CD1c-positive myeloid dendritic cell (primary cell): ENCODE results near the gene SORCS2.

ENCODE experiments used
- DNase-seq: peaks from one replicate; pipeline ENCODE4 v3.0.0-alpha.2; 2016; ENCODE audit errors: extremely low spot score

Gene SORCS2

GRCh38 chr4:7661846-7662506, 469.6 kb downstream of the SORCS2 start:
- DNase-seq: no peak

DNA sequence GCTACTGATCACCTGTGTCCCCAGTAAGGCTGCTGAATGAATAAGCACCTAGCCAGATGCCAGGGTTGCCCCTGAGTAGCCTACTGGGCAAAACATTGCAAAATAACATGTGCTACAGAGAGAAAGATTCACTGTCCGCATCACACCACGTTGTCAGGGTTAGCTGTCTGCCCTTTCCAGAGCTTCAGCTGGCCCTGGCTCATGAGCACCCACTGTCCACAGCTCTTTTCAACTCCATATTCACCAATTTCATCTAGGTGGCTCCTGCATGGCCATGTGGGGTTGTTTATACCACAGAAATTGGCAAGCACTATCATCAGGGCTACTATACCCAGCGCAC, 470.1 kb downstream of the SORCS2 start:
- no peak for DNase-seq

DNA sequence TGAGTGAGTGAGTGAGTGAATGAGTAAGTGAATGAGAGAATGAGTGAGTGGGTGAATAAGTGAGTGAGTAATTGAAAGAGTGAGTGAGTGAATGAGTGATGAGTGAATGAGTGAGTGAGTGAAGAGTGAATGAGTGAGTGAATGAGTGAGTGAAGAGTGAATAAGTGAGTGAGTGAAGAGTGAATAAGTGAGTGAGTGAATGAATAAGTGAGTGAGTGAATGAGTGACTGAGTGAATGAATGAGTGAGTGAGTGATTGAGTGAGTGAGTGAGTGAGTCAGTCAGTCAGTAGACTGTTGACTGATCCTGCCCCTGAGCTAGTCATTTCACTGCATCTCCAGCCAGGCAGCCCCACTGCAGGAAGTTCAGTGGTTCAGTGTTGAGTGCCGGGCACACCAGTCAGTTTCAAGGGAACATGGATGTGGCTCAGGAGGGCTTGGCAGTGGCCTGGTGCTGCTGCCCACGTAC, 470.8 kb downstream of the SORCS2 start:
- DNase-seq: no peak

DNA sequence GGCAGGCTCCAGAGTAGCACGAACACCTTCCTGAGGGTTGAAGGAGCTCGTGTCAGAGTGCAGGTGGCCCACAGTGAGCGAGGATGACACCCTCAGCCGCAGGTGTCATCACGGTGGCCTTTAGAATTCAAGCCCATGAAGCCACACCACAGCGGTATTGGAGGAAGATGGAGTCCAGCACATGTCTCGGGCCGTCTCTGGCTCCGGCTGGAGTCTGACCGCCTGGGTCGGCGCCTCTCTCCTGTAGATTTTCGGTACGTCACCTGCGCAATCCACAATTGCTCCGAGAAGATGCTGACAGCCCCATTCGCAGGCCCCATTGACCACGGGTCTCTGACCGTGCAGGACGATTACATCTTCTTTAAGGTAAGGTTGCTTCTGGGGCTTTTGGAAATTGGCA, 471.8 kb downstream of the SORCS2 start:
- DNase-seq: no peak

DNA sequence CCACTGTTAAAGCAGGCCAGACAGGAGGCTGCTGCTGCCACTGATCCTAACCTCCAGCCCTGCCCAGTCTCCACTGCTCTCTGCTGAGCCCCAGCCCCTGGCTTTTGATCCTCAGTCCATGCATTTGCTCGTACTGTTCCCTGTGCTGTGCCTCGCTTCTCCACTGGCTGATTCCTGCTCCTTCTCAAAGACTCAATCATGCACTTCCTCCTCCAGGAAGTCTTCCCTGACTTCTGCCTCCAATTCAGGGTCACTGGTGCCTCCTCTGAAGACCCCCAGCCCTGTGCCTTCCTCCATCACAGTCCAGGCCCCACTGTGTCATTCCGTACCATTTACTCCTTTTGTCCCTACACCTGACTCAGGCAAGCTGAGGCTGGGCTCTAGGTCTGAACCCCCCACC, 473.0 kb downstream of the SORCS2 start:
- no peak for DNase-seq

DNA sequence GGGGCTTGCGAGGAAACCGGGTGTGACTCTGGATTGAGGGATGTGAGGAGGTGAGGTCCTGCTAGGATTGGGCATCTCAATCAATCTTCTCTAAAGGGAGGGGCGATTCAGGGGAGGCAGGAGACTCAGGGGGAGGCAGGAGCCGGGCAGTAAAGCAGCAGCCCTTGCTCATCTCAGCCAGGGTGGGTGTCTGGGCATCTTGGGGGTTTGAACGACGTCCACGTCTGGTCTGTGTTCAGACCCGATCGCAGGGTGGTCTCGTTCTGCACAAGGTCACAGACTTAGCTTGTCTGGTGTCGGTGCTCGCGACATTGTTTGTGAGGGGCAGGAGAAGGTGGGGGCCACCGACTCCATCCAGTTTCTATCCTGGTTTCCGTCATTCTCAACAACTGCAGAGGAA, 473.7 kb downstream of the SORCS2 start:
- no peak for DNase-seq

DNA sequence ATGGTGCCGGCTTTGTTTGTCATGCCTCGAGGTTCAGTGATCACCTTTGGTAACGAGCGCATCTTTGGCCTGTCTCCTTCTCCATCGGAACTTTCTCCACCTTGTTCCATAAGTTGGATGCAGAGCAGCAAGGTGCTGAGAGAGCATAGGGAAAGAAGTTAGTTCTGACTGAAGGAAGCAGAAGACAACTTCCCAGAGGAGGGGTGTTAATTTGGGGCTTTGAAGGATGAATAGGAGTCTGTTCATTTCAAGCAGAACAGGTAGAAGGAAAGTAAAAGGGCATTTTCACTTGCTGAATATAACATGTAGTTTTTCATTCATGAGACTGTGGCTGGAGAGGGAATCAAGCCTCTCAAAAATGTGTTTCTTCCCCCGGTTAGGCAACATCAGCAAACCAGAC, 474.4 kb downstream of the SORCS2 start:
- no peak for DNase-seq

DNA sequence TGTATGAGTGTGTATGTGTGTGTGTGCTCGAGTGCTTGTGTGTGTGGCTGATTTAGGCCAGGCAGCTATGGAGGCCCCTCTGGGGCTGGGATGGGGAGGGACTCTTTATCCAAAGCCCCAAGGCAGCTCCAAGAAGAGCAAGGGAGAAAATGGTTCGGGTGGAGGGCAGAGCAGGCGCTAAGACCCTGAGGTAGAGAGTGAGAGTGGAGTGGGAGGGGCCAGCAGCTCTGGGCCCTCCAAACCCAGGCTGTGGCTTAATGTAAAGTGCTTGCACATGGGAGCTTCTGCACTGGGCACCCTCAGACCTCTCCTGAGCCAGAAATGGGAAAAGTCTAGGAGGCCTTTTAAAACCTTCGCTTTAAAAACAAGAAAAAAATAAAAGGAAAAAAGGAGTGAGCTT, 475.9 kb downstream of the SORCS2 start:
- no peak for DNase-seq

DNA sequence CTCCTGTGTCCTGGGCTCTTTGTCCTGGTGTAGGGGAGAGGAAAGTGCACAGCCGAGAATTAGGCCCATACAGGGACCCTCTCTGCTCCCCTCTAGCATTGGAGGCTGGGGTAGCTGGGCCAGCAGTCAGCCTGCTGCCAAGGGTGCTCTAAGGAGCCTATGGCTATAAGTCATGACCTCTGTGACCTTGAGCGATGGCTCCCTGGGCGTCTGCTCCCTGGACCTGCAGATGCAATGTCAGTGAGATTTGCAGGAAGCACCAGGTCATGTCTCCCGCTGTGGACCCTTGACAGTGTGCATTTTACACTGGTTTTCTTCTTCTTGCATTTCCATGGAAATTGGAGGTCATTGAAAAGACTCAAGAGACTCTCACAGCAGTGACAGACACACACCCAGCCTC, 476.5 kb downstream of the SORCS2 start:
- no peak for DNase-seq

DNA sequence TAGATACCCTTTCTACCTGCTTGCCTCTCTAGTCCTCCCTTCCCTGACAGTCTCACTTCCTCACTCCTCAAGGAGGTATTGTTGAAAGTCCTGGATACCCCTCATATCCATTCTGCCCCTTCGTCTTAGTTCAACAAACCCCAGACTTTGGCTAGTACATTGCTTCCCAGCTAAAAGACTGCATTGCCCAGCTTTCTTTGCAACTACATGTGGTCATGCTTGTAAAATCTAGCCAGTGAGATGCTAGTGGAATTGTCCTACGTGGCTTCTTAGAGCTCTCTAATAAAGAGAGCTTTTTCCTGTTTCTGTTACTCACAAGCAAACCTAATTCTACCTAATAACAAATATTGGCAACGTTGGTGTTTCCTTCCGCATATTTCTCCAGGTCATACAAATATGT, 480.3 kb downstream of the SORCS2 start:
- DNase-seq: no peak

- peak; percentile 44 for DNase-seq
These were observed 480.8 kb downstream of the SORCS2 start for GRCh38 chr4:7673121-7673520.

- DNase-seq: no peak
These were observed 482.4 kb downstream of the SORCS2 start for GRCh38 chr4:7674706-7675105.

GRCh38 chr4:7675136-7675535, 482.8 kb downstream of the SORCS2 start:
- no peak for DNase-seq

- no peak for DNase-seq
These were observed 483.4 kb downstream of the SORCS2 start for GRCh38 chr4:7675612-7676320.

DNA sequence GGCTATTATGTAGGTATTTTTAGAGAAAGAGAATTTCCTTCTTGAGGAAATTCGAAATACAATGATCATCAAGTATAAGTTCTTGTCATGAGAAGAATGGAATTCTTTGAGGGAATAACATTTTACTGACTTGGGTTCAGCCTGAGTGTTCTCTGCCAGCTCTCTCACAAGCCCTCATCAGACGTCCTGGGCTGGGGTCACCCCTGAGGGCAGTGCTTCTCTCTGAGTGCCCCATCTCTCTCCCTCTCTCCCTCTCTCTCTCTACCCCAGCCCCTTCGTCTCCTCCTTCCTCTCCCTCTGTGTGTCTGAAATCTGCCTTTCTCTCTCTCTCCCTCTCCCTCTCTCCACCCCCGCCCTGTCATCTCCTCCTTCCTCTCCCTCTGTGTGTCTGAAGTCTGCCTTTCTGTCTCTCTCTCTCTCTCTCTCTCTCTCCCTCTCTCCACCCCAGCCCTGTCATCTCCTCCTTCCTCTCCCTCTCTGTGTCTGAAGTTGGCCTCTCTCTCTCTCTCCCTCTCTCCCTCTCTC, 484.1 kb downstream of the SORCS2 start:
- DNase-seq: no peak

DNA sequence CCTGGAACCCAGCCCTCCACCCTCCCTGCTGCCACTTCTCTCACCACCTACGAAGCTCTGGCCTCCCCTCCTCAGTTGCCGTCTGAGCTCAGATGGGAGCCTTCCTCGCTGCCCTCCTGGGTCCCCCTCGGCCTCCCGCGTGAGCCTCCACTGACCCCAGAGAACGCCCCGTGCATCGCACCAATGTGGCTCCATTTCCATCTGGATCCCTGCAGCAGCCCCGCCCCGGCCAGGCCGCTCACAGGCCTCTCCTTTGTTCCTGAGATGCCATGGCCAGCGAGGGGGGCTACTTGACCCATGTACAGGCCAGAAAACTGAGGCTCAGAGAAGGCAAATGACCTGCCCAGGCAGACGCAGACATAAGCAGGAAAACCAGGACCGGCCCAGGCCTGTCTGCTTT, 484.7 kb downstream of the SORCS2 start:
- no peak for DNase-seq

DNA sequence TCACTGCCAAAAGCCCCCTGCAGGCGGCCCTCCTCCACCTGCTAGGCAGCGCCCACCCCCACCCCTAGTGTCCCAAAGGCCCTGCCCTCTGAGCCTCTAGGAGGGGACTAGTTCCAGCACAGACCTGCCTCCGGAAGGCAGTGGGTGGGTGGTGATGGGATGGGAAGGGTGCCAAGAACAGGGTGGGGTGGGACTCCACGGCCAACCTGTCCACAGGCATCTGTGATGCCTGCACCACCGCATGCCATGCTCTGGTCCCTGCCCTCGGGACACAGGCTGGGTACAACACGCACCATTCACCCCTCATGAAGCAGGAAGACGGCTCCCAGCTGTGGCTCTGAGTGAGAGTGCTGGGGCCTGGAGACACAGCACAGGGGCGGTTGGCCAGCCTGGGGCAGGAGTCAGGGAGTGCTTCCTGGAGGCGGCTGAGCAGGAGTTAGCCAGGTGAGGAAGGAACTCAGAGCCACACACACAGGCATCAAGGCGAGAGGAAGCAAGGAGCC, 485.5 kb downstream of the SORCS2 start:
- DNase-seq: no peak

DNA sequence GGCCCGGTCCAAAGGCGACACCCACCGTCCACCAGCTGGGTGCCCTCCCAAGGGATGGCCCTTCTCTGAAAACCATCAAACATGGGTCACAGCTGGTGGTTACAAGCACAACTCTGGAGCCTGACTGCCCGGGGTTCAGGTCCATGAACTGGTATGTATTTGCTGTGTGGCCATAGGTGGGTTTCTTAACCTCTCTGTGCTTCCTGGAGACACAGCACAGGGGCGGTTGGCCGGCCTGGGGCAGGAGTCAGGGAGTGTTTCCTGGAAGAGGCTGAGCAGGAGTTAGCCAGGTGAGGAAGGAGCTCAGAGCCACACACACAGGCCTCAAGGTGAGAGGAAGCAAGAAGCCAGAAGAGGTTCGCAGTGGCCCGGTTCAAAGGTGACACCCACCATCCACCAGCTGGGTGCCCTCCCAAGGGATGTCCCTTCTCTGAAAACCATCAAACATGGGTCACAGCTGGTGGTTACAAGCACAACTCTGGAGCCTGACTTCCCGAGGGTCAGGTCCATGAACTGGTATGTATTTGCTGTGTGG, 486.0 kb downstream of the SORCS2 start:
- no peak for DNase-seq

- no peak for DNase-seq
These were observed 487.2 kb downstream of the SORCS2 start for GRCh38 chr4:7679406-7680040.

- no peak for DNase-seq
These were observed 487.8 kb downstream of the SORCS2 start for GRCh38 chr4:7680106-7680505.

- DNase-seq: no peak
These were observed 488.4 kb downstream of the SORCS2 start for GRCh38 chr4:7680731-7681130.

DNA sequence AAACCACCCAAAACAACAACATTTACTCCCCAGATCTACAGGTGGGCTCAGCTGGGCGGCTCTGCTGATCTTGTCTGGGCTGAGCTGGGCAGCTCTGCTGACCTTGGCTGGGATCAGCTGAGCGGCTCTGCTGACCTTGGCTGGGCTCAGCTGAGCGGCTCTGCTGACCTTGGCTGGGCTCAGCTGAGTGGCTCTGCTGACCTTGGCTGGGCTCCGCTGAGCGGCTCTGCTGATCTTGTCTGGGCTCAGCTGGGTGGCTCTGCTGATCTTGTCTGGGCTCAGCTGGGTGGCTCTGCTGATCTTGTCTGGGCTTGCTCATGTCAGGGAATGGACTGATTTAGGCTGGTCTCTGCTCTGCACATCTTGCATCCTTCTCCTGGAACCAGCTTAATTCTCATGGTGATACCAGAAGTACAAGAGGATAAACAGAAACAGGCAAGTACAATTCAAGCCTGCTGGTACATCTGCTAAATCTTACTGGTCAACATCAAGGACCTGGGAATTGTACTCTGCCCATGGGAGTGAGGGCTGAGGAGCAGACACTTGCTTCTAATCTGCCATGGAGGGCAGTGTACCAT, 490.9 kb downstream of the SORCS2 start:
- DNase-seq: no peak
